Tongue (tissue), 2 donors: ENCODE measurements around the gene RTN4R. TPM values are rescaled to one million over a fixed set of nuclear protein-coding genes. Genes with fewer than 3 reads are reported as not detected.
"Not testable (repeated sequence)": the region's sequence is repeated elsewhere in the genome, so short reads cannot be mapped to it uniquely, and the experiment has no call there.

Experiments used
- DNase-seq: peaks from one replicate; pipeline ENCODE4 v3.0.0-alpha.2; 2015
- total RNA-seq: library from RNA; depleted of rRNA; stranded (reverse); fragments of >200 nt; gene quantifications from one replicate; pipeline ENCODE4 v1.2.3, GENCODE V29; 2014

The RTN4R gene
- 7.1 TPM for total RNA-seq

DNA sequence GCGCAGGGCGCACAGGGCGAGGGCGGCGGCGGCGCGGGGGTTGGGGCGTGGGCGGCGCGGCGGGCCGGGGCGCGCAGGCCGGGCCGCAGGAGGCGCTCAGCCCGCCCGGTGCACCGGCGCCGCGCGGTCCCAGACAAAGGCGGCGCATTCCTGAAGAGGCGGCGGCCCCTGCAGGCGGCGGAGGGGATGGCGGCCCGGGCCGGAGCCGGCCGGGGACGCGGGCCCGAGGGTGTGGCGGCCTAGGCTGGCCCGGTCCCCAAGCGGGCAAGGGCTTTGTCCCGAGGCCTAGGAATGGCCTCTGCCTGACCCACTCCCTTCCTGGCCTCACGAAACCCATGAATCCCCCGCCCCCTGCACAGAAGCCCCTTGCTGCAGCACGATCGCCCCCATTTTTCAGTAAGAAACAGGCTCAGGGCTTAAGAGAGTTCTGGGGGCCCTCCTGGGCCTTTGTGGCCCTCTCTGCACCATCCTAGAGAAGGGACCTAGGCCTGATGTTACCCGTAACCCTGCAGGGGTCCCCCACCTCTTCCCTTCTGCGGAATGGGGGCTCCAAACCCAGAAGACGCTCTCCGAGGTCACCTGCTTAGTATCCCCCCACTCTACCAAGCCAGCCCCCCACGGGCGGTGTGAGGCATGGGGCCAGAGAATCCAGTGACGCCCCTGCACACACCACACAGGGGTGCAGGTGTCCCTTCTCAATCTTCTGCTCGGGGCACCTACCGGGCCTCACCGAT, at the start of gene RTN4R:
RTN4R (minus strand) TSS at position 40 of the 734 bp plus-strand sequence. CDS start 226 bp downstream, outside the sequence.
- DNase-seq: peak; percentile 83

DNA sequence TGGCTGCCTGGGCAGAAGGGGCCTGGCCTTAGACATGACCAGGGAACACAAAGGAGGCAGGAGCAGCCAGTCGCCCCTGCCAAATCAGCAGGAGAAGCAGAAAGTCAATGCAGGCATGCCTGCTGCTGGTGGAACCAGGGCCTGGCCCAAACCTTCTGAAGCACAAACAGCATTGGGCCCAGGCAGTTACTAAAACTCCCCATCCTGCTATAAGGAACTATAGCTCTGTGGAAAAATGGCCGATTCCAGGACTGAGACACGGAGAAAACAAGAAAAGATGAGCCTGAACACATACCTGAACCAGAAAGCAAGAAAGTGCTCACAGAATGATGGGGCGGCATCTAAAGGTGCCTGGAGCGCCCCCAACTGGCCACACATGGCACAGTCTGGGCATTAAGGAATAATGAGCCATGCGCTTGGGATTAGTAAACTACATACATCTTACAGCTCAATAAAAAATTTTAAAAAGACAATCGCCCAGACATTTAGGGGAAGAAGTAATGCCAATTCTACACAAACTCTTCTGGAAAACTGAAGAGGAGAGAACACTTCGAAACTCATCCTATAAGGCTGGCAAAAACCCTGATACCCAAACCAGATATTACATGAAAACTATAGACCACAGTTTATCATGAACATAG, 49.4 kb upstream of the RTN4R start:
- not testable (repeated sequence) for DNase-seq

DNA sequence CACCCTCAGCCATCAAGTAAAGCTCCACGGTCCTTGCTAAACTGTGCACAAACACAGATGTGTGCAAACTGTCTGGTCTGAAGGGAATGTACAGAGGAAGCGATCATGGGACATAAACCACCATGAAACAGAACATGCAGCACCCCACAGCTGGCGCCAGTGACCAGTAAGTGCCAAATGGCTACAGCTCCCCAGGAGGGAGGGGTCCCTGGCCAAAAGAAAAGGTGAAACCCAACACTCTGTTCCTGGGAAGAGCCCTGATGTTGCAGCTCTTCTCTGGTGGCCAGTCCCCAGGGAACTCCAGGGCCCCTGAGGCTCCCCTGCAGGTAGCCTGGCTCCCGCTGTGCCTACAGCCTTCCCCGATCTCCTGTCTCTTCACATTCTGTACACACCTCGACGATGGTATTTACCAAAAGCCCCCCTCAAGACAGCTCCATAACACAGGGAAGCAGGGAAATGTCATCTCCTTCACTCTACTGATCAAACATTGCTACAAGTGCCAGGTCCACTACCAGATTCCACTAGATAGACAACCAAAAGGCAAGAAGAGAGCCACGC, 48.8 kb upstream of the RTN4R start:
- no peak for DNase-seq

DNA sequence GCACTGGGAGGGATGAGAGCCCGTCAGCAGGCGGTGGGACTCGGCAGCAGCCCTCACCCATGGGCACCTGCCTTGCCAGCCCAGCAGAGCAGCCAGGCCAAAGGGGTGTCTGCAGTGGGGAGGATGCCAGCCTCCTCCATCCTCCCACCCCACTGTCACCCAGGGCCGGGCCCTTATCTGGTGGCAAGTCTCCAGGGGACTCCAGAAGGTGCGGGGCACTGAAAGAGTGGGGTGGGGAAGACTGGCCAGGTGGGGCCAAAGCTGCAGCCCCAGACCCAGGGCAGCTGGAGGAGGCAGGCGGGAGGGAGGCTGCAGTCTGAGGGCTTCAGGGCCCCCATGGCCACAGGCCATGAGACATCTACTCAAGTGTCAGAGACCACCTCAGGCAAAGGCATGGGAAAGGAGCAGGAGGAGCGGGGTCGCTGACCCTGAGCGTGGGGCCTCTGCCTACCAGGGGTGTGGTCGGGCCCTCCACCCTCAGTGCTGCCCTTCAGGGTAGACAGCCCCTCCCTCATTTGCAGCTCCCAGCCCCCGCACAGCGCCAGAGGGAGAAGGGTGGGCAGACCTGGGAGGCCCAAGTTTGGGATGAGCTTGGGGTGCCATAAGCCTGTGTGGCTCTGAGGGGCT, 48.2 kb upstream of the RTN4R start:
- no peak for DNase-seq

DNA sequence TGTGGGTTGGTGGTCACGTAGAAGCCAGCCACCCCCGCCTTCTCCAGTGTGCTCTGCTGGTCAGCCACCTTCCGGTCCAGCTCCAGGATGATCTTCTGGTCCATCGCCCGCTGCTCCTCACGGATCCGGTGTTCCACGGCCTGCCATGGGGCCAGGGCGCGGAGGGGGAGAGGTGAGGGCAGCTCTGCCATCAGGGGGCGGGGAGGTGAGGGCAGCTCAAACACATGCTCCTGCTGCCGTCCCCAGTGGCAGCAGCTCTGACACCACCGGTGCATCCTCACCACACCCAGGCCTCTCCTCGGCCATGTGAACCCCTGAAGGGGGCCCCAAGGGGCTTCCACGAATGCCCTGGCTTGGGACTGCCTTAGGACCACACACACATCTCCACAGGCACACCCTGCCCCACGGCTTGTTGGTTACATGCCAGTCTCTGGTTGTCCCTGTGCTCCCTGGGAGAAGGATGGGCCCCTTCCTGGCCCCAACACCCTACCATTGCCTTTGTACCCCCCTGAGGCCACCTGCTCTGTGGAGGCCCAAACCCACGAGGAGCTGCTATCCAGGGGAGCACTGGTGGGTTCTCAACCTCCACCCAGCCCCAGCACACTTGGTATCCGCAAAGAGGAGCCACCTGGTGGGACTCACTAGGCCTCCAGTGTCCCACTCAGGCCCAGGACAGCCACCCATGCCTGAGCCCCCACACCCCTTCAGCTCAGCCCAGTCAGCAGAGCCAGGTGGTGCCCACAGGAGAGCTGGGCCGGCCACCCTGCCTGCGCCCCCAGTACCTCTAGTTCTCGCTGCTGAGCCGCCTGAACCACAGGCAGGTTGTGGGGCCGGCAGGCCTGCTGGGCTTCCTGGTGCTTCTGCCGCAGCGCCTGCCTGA, 47.5 kb upstream of the RTN4R start:
- no peak for DNase-seq

DNA sequence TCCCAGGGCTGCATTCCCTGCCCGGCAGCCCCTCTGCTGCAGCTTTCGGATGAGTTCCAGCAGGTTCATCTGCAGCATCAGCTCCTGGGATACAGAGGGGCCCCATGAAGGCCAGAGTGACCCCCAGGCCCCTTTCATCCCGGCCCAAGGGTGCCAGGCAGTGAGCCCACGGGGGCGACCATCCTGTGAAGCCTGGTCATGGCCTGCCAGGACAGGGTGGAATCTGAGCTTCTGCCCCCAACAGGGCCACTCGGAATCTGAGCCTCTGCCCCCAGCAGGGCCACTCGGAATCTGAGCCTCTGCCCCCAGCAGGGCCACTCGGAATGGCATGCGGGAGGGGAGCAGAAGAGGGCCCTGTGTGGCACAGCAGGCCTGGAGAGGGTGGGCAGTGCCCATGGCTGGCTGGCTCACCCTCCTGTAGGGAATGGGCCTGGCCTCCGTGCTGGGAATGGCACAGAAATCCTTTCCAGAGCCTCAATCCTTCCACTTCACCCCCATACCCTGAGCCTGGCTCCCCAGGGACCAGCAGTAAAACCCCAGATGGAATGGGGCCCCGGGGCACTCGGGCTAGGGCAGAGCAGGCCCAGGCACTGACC, 46.7 kb upstream of the RTN4R start:
- not testable (repeated sequence) for DNase-seq

DNA sequence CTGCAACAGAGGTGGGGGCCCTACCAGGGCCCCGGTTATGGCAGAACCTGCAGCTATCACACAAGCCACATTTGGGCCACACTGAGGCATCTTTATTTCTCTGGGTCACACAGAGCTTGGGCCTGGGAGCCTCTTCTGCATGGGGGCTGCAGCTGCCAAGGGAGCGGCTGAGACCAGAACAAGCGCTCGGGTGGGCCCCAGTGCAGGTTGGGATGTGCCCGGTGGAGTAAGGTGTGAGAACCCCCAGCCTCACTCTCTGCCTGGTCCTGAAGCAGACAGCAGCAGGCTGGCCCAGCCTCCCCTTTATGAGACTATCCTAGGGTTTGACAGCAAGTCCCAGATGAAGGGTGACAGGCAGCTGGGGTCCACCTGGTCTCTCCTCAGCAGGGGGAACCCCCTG, 46.1 kb upstream of the RTN4R start:
- not testable (repeated sequence) for DNase-seq

DNA sequence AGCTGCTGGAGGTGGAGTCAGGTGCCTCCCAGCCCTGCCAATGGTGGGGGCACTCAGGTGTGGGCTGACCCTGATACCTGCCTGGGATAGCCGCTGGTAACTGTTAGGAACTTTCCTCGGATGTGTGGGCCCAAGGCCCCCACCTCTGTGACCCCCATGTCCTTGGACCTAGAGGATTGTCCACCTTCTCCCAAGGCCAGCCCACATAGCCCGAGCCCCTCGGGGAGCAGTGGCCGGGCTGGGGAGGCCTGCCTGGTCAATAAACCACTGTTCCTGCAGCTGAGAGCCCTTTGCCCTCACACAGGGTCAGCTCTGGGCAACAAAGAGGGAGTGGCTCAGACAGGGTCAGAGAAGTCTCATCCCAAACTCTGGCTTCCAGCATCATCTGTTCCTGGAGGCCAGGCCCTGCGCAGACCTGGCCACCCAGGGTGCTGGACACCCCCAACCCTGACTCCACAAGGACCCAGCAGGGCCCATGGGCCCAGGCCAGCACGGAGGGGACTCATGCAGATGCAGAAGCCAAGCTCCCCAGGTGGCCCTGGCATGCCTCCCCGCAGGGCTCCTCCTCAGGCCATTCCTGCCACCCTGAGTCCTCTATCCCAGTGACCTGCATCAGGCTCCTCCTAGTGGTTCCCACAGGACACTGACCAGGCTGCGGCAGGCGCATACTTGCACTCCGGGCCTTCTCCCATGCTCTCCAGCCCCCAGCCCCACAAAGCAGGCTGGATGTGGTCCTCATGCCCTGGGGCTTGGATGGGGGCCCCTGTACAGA, 45.4 kb upstream of the RTN4R start:
- DNase-seq: not testable (repeated sequence)

DNA sequence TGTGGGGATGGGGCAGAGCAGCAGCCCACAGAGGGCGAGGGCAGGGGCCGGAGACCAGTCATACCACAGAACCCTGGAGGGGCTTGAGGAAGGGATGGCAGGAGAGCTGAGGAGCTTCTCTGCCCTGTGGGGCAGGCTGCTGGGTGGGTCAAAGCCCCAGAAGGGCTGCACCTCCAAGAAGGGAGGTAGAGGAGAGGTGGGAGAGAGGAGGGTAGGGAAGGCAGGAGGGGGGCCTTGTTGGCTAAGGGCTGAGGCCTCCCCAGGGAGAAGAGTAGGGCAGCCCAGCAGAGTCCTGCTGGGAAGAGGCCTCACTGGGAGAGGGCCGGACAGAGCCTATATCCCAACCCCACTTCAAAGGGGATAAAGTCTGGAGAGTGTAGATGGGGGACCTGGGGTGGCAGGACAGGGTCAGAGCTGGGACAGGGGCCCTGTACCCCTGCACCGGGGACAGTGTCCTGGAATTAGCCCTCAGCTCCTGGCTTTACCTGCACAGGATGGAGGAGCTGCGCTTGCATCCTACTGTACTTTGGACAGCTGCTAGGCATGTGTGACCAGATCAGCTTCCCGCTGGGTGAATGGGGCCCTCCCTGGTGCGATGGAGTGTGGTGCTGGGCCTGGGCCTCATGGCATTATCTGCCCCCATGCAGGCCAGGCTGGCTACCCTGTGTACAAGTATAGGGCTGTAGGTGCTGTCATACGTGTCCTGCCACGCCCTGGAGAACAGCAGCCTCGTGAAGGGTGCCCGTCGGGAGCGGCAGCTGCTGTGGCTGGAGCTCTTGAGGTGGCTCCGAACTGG, 44.5 kb upstream of the RTN4R start:
- DNase-seq: no peak

DNA sequence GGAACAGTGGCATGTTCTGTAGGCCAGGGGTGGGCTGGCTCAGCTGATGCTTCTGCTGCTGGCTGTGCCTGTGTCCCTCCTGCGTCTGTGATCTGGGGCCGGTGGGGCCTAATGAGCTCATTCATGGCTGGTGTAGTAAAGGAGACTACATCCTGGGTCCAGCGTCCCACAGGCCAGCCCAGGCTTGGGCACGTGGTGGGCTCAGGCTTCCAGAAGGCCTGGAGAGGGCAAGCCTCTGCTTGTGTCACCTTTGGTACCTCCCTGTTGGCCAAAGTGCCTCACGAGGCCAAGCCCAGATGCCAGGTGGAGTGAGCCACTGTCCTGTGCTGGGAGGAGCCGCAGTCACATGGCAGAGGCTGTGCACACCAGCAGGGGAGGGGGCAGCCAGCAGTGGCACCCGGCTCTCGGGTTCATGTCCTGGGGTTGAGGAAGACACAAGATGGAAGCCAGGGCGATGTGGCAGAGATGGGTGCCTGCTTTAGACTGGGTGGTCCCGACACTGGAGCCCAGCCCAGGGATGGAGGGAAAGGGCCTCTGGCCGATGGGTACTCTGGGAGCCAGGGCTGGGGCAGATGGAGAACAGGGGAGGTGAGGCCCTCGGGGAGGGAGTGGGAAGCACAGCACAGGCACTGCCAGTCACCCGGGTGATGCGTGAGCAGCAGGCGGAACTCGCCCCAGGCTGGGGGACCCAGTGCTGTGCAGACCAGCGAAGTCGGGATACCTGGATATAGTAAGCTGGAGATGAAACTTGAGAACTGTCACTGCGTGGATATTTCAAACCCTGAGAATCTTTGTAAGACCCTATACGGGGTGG, 43.3 kb upstream of the RTN4R start:
- DNase-seq: not testable (repeated sequence)

DNA sequence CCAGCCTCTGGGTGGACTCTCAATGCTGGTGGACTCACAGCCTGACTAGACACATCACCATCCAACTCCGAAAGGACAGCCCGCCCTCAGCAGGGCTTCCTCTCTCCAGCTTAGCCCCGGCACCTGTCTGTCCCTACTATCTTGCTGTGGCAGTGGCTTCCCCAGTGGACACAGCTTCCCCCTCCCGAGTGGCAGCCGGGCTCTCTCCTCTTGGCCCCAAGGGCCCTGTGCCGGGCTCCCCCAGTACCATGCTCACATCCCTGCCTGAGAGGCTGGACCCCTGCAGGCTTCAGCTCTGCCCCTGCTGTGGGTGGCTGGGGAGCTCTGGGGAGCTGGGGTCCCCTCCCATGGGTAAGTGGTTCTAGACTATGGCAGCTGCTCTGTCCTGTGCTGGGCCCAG, 42.7 kb upstream of the RTN4R start:
- not testable (repeated sequence) for DNase-seq

DNA sequence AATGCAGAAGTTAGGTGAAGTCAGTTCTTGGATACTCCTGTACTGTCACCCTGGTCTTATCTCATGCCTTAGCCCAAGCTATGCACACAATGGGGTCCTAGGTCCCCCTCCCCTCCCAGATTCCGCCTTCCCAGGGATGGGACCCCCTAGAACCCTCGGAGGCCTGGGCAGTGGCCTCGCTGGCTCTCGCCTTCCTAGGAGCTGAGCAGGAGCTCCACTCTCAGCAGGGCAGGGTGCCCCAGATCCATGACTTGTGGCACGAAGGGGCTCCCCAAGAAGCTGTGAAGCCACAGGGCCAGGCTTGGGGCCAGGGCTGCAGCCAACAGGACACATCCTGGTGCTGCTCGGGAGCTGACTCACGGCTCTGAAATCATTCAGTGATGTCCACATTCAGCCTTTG, 42.1 kb upstream of the RTN4R start:
- not testable (repeated sequence) for DNase-seq

DNA sequence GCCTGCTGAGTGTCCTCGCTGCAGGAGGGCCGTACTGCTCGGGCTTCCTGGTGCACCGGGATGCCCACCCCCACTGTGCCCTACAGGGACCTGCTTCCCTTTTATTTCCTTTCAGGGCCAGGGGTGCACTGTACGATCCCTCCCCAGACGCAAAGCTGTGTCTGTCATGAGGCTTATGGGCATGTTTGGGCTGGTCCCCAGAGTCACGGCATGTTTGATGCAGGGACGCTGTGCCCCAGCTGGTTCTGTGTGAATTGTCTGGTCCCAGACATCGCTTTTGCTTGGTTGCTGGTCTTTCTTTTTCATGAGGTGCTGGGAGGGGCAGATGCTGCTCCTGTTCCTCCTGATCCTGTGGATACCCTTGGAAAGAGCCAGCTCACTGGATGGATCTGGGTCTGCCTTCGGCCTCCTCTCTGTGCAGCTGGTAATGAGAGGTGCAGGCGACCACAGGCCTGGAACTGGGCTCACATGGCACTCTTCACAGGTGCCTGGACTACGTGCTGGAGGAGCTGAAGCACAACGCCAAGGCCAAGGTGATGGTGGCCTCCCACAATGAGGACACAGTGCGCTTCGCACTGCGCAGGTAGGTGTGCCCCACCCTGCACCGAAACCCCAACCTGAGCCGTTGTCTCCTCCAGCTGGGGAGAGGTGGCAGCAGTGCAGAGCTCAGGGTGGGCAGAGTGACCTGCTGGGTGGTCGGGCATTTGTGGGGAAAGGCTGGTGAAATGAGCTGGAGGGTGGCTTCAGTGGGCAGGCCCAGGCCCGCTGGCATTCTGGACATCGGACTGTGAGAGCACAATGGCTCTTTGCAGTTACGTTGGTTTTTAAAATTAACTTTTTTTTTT, 40.9 kb upstream of the RTN4R start:
- peak; percentile 53 for DNase-seq

DNA sequence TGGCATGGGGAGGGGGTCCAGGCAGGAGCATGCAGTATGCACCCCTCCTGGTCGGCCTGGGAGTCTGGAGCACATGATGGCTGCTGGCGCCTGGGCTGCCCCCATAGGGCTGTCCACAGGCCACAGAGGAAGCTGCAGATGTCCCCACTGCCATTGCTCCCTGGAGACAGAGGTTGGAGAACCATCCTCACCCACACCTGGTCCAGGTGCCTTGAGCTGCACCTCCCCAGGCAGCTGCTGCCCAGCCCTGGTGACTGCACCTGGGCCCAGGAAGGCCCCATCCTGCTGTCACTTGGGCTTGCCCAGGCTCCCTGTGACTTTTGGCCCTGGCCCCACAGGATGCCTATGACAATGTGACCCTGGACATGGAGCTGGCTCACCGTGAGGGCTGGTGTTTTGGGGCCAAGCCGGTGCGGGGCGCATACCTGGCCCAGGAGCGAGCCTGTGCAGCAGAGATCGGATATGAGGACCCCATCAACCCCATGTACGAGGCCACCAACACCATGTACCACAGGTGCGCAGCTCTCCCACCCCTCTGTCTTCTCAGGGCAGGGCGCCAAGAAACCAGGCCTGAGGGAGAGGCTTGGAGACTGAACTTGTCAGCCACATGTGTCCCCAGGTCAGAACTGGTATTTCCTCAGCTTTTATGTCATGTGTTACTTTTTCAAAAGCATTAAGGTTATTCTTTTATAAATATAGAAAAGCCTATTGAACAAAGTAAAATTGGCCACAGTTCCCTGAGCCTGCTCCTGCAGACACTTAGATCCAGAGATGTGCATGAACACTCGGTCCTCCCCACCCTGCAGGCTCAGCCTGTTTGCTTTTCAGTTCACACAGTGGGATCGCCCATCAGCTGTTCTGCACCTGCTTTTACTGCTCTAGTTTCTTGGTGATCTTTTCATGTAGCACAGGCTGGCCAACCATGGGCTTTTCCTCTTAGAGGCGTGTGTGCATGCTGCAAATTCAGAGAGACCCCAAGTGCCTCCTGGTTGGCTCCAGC, 39.6 kb upstream of the RTN4R start:
- not testable (repeated sequence) for DNase-seq

DNA sequence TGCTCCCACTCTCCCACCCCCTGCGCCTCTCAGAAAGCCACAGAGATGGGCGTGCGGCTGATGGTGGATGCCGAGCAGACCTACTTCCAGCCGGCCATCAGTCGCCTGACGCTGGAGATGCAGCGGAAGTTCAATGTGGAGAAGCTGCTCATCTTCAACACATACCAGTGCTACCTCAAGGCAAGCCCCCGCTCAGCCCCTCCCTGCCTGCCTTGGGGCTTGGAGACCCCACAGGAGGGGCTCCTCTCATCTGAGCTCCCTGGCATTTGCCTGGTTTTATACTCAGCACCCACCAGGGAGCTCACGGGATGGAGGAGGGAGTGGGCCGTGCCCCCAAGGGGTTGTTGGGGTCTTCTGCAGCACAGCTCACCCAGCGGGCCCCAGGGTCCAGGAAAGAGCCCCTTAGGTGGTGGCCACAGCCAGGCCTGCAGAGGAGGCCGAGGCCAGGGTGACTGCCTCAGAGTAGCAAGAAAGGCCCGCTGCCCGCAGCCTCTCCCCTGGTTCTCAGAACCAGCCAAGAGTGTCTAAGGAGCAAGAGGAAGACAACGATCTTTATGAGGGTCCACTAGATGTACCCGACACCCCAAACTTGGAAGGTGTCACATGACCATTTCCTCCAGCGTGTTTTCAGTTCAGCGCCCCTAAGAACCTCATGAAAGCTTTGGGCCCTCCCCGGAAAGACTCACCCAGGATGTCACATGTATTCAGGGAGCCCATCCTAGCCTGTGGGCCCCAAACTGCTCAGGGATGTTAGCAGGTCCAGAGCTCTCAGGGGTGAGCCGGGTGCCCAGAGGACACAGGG, 38.7 kb upstream of the RTN4R start:
- not testable (repeated sequence) for DNase-seq
